ENCODE measurements around the gene MED12L. TPM values are rescaled to one million over a fixed set of nuclear protein-coding genes. Genes with fewer than 3 reads are reported as not detected.

MED12L gene
- total RNA-seq, 1 experiment from 2014 or later, result 6.4 TPM

GRCh38 chr3:151315136-151315535 is 229.7 kb downstream of the MED12L start:
- H3K79me2 ChIP-seq (ENCODE audit: insufficient read depth, low read length), result no peaks in the 10 kb centered on the region
- H4K20me1 ChIP-seq (ENCODE audit: insufficient read depth), result no peaks in the 10 kb centered on the region
- no peak for TF ChIP-seq EZH2phosphoT487 (IDR thresholded peaks at IDR 0.05; ENCODE audit: borderline replicate concordance)
- TF ChIP-seq SIN3A (IDR thresholded peaks at IDR 0.05; ENCODE audit: low read depth), result no peak
- no peak for TF ChIP-seq REST (IDR thresholded peaks at IDR 0.05; ENCODE audit: low read depth)
- no peak for TF ChIP-seq YY1 (IDR thresholded peaks at IDR 0.05; ENCODE audit: extremely low read depth, insufficient replicate concordance, low read depth, low read length)
- no peak for TF ChIP-seq SRF (IDR thresholded peaks at IDR 0.05; ENCODE audit: low read depth)
- no peak for TF ChIP-seq TCF7L2 (IDR thresholded peaks at IDR 0.05; ENCODE audit: borderline replicate concordance, extremely low read depth, insufficient read depth, insufficient read length)
- TF ChIP-seq RAD21 (IDR thresholded peaks at IDR 0.05; ENCODE audit: low read depth), result no peak
- TF ChIP-seq POLR2A (IDR thresholded peaks at IDR 0.05; ENCODE audit: borderline replicate concordance, extremely low read depth, insufficient read depth, insufficient read length), result no peak
- no peak for TF ChIP-seq ELF1 (IDR thresholded peaks at IDR 0.05; ENCODE audit: borderline replicate concordance, low read depth)
- TF ChIP-seq SP1 (IDR thresholded peaks at IDR 0.05; ENCODE audit: low read depth), result no peak; the same call in 1 of the 2 replicates
- TF ChIP-seq ZNF274 (IDR thresholded peaks at IDR 0.05; ENCODE audit: low read depth, low read length), result no peak
- TF ChIP-seq CBX3 (IDR thresholded peaks at IDR 0.05; ENCODE audit: low read depth), result no peak
- TF ChIP-seq JUND (IDR thresholded peaks at IDR 0.05), result 0 out of 2 replicates have a peak, but pooled peaks have one; percentile 23
- TF ChIP-seq EZH2 (IDR thresholded peaks at IDR 0.05), result no peak
- no peak for TF ChIP-seq CTCF (IDR thresholded peaks at IDR 0.05 in 2 of 3, conservative IDR thresholded peaks at IDR 0.05 in 1 of 3; ENCODE audit: borderline replicate concordance in 1 of 3, insufficient read depth in 1 of 3, low read depth in 2 of 3, low read length in 2 of 3)
- no peak for TF ChIP-seq ZBTB33 (IDR thresholded peaks at IDR 0.05; ENCODE audit: extremely low read depth, insufficient replicate concordance, low read length)
- no peak for TF ChIP-seq ZFX (IDR thresholded peaks at IDR 0.05)
- TF ChIP-seq MAX (IDR thresholded peaks at IDR 0.05), result no peak
- TF ChIP-seq FOSL1 (IDR thresholded peaks at IDR 0.05; ENCODE audit: low read depth), result peak; percentile 28; the same call in 1 of the 2 replicates
- TF ChIP-seq POLR2AphosphoS5 (IDR thresholded peaks at IDR 0.05; ENCODE audit: low read depth, low read length), result no peak
- no peak for TF ChIP-seq CEBPB (IDR thresholded peaks at IDR 0.05; ENCODE audit: low read depth)
- peak; percentile 42 for TF ChIP-seq EGR1 (IDR thresholded peaks at IDR 0.05; ENCODE audit: low read depth)

More at GRCh38 chr3:151315136-151315535, 229.7 kb downstream of the MED12L start:
- Histone ChIP-seq H3K36me3 (ENCODE audit: control insufficient read depth in 1 of 2, insufficient read depth in 2 of 2, low read length in 2 of 2) (no peaks in the 10 kb centered on the region), H3K4me3 (replicated peaks in 1 of 2; ENCODE audit: low read depth in 1 of 2, low read length in 2 of 2) (peak overlapping the region in 1 of 2 experiments; percentile 53; a peak in 2 of 4 replicates), H3K27ac (ENCODE audit: low read depth, low read length) (no peak overlapping the region), H3K9me3 (ENCODE audit: control insufficient read depth in 1 of 2, insufficient read depth in 1 of 2, low read depth in 1 of 2, low read length in 2 of 2) (no peaks in the 10 kb centered on the region), H2AFZ (ENCODE audit: low read depth, low read length, poor library complexity, severe bottlenecking) (no peak overlapping the region), H3K27me3 (ENCODE audit: insufficient read depth, low read length) (no peaks in the 10 kb centered on the region), H3K9ac (ENCODE audit: low read length) (peak overlapping the region; percentile 53), H3K4me2 (ENCODE audit: low read length) (peak overlapping the region; percentile 77), H3K4me1 (ENCODE audit: control insufficient read depth in 1 of 2, insufficient read depth in 2 of 2, low read length in 2 of 2) (peaks cover 44 to 52% of the 10 kb centered on the region in 2 experiments), H3K9me2 (ENCODE audit: insufficient read depth) (no peaks in the 10 kb centered on the region)
- ChIA-PET CTCF (no interaction called here), RAD21 (ENCODE audit: low non-redundant PET in 1 of 2, low total read pairs in 2 of 2, uncharacterized antibody in 2 of 2, unreplicated experiment in 2 of 2) (no interaction called here), POLR2A (no interaction called here)
- no peak for ATAC-seq
- DNase-seq (ENCODE audit: low read depth, low spot score), result no peak
- BruUV-seq (replicated peaks), result no TSS peak
- intact Hi-C loops (cut with micrococcal nuclease), result no loop called here
